SU-DHL-6 (cell line): ENCODE measurements around the gene MACC1.

Source experiments
- CTCF ChIP-seq: fragments of 200-600 bp; sonication (generic); IDR thresholded peaks from one replicate; pipeline ENCODE4 v1.5.1; 2017; ENCODE audit warnings: antibody characterized with exemption, mild to moderate bottlenecking, low read length, moderate library complexity; ENCODE audit not compliant: insufficient read depth, poor library complexity, severe bottlenecking
- EZH2phosphoT487 ChIP-seq: fragments of 200-600 bp; sonication (generic), shearing (Covaris generic); conservative IDR thresholded peaks from 2 replicates; pipeline ENCODE4 v1.6.1; 2018; ENCODE audit warnings: mild to moderate bottlenecking, antibody characterized with exemption, low read length, moderate library complexity, mixed read lengths

GRCh38 chr7:20095862-20096261 lies 121.3 kb downstream of the MACC1 start:
- TF ChIP-seq CTCF, result no peak
- TF ChIP-seq EZH2phosphoT487, result no peak
